HCT116 (cell line): Measurements from ENCODE around the gene PPIL6. TPM values are rescaled to one million over a fixed set of nuclear protein-coding genes. Genes with fewer than 3 reads are reported as not detected.

ENCODE experiments used
- ATAC-seq: fragments of 200-7000 bp; cut with Tn5 transposase; 2 replicates; pipeline ENCODE4 v1.9.1; 2020; ENCODE audit warnings: mild to moderate bottlenecking, moderate library complexity
- BruUV-seq: library from RNA; stranded (reverse); fragments of 400-500 nt; replicated peaks from 2 replicates; lab custom pipeline; 2021; lab: Mats Ljungman, UMichigan
- CTCF ChIA-PET: fragments of 300-600 bp; sonication (Branson Sonifier 250); formaldehyde crosslinking; loops from one replicate; lab custom pipeline; 2021; ENCODE audit warnings: antibody characterized with exemption; lab: Charles Lee
- POLR2A ChIA-PET: fragments of 300-600, 350-600 bp; sonication (Branson Sonifier 250); formaldehyde crosslinking; loops from one replicate; lab custom pipeline; 2021; ENCODE audit warnings: antibody characterized with exemption; lab: Charles Lee
- RAD21 ChIA-PET, 2 experiments: fragments of 300-600 bp; sonication (Branson Sonifier 250); formaldehyde crosslinking; loops; one replicate each; lab custom pipeline; 2023; ENCODE audit warnings: low total read pairs in 2 of 2; ENCODE audit not compliant: uncharacterized antibody in 2 of 2, unreplicated experiment in 2 of 2, low non-redundant PET in 1 of 2; lab: Charles Lee
- DNase-seq: peaks from one replicate; pipeline ENCODE4 v3.0.0-alpha.2; 2010; ENCODE audit warnings: low read depth, low spot score
- H2AFZ ChIP-seq: fragments of 200-600 bp; shearing (Covaris generic), sonication (generic); 2 replicates; pipeline ENCODE4 v1.6.1; 2017; ENCODE audit warnings: low read depth, mixed run types, mixed read lengths, antibody characterized with exemption, low read length; ENCODE audit not compliant: poor library complexity, severe bottlenecking
- H3K27ac ChIP-seq: 2 replicates; pipeline ENCODE4 v1.5.1; 2012; ENCODE audit warnings: low read depth, low read length
- H3K27me3 ChIP-seq: fragments of 200-600 bp; sonication (generic); 2 replicates; pipeline ENCODE4 v1.6.1; 2016; ENCODE audit warnings: mixed run types, low read length, mixed read lengths; ENCODE audit not compliant: insufficient read depth
- H3K36me3 ChIP-seq, 2 experiments: fragments of 200-500 bp in 1 of 2; fragments of 200-600 bp in 1 of 2; sonication (Bioruptor generic) in 1 of 2; sonication (generic) in 1 of 2; 2 replicates each; pipeline versions ENCODE4 v1.5.1 to v1.6.1; 2014 to 2016; ENCODE audit warnings: low read length in 2 of 2, inconsistent platforms in 1 of 2, mixed read lengths in 1 of 2, mixed run types in 1 of 2; ENCODE audit not compliant: insufficient read depth in 2 of 2, control insufficient read depth in 1 of 2
- H3K4me1 ChIP-seq, 2 experiments: fragments of 200-600 bp in 1 of 2; sonication (generic) in 1 of 2; 2 replicates each; pipeline versions ENCODE4 v1.5.1 to v1.6.1; 2012 to 2017; ENCODE audit warnings: low read length in 2 of 2, inconsistent platforms in 1 of 2, mild to moderate bottlenecking in 1 of 2, mixed read lengths in 1 of 2, mixed run types in 1 of 2, moderate library complexity in 1 of 2; ENCODE audit not compliant: insufficient read depth in 2 of 2, control insufficient read depth in 1 of 2
- H3K4me2 ChIP-seq: fragments of 200-600 bp; sonication (generic); 2 replicates; pipeline ENCODE4 v1.6.1; 2017; ENCODE audit warnings: mixed run types, low read length, mixed read lengths
- H3K4me3 ChIP-seq, 2 experiments: fragments of 200-600 bp in 1 of 2; sonication (generic) in 1 of 2; replicated peaks in 1 of 2; 2 replicates each; pipeline ENCODE4 v1.5.1; 2011 to 2016; ENCODE audit warnings: low read length in 2 of 2, control low read depth in 1 of 2, low read depth in 1 of 2, mild to moderate bottlenecking in 1 of 2, mixed read lengths in 1 of 2, mixed run types in 1 of 2
- H3K79me2 ChIP-seq: fragments of 200-600 bp; sonication (generic); 2 replicates; pipeline ENCODE4 v1.6.1; 2017; ENCODE audit warnings: mild to moderate bottlenecking, mixed run types, low read length, moderate library complexity, mixed read lengths; ENCODE audit not compliant: insufficient read depth
- H3K9ac ChIP-seq: fragments of 200-600 bp; sonication (generic); 2 replicates; pipeline ENCODE4 v1.6.1; 2016; ENCODE audit warnings: low read length, mixed read lengths
- H3K9me2 ChIP-seq: fragments of 200-600 bp; sonication (generic), shearing (Covaris generic); 2 replicates; pipeline ENCODE4 v1.6.1; 2017; ENCODE audit warnings: mixed run types, mild to moderate bottlenecking, moderate library complexity; ENCODE audit not compliant: insufficient read depth
- H3K9me3 ChIP-seq, 2 experiments: fragments of 200-500 bp in 1 of 2; fragments of 200-600 bp in 1 of 2; sonication (Bioruptor generic) in 1 of 2; sonication (generic) in 1 of 2; 2 replicates each; pipeline ENCODE4 v1.6.1; 2014 to 2017; ENCODE audit warnings: low read length in 2 of 2, mixed read lengths in 2 of 2, inconsistent platforms in 1 of 2, low read depth in 1 of 2, mild to moderate bottlenecking in 1 of 2, mixed run types in 1 of 2, moderate library complexity in 1 of 2; ENCODE audit not compliant: control insufficient read depth in 1 of 2, insufficient read depth in 1 of 2
- H4K20me1 ChIP-seq: fragments of 200-600 bp; sonication (generic), shearing (Covaris generic); 2 replicates; pipeline ENCODE4 v1.6.1; 2017; ENCODE audit warnings: mixed run types, mild to moderate bottlenecking, moderate library complexity; ENCODE audit not compliant: insufficient read depth
- CBX3 ChIP-seq: IDR thresholded peaks from 2 replicates; pipeline ENCODE4 v1.6.1; 2012; ENCODE audit warnings: low read depth
- CEBPB ChIP-seq: IDR thresholded peaks from 2 replicates; pipeline ENCODE4 v1.6.1; 2012; ENCODE audit warnings: low read depth
- CTCF ChIP-seq, 3 experiments: fragments of 200-600 bp in 1 of 3; sonication (generic) in 1 of 3; IDR thresholded peaks in 2 of 3; conservative IDR thresholded peaks in 1 of 3; 2 replicates each; pipeline ENCODE4 v1.5.1; 2012 to 2017; ENCODE audit warnings: low read depth in 2 of 3, low read length in 2 of 3, antibody characterized with exemption in 1 of 3, borderline replicate concordance in 1 of 3, control low read depth in 1 of 3, mild to moderate bottlenecking in 1 of 3, mixed read lengths in 1 of 3, mixed run types in 1 of 3, moderate library complexity in 1 of 3; ENCODE audit not compliant: insufficient read depth in 1 of 3
- EGR1 ChIP-seq: IDR thresholded peaks from 2 replicates; pipeline ENCODE4 v1.6.1; 2012; ENCODE audit warnings: low read depth
- ELF1 ChIP-seq: IDR thresholded peaks from 2 replicates; pipeline ENCODE4 v1.6.1; 2012; ENCODE audit warnings: low read depth, borderline replicate concordance
- EZH2 ChIP-seq: fragments of 200-600 bp; sonication (generic); IDR thresholded peaks from 2 replicates; pipeline ENCODE4 v1.6.1; 2017; ENCODE audit warnings: antibody characterized with exemption, mixed run types
- EZH2phosphoT487 ChIP-seq: fragments of 200-600 bp; IDR thresholded peaks from 2 replicates; pipeline ENCODE4 v1.6.1; 2018; ENCODE audit warnings: antibody characterized with exemption, borderline replicate concordance
- FOSL1 ChIP-seq: IDR thresholded peaks from 2 replicates; pipeline ENCODE4 v1.6.1; 2012; ENCODE audit warnings: low read depth
- JUND ChIP-seq: IDR thresholded peaks from 2 replicates; pipeline ENCODE4 v1.6.1; 2012
- MAX ChIP-seq: IDR thresholded peaks from 2 replicates; pipeline ENCODE4 v1.6.1; 2012
- POLR2AphosphoS5 ChIP-seq: IDR thresholded peaks from 2 replicates; pipeline ENCODE4 v1.6.1; 2011; ENCODE audit warnings: mild to moderate bottlenecking, low read depth, low read length, moderate library complexity
- RAD21 ChIP-seq: IDR thresholded peaks from 2 replicates; pipeline ENCODE4 v1.6.1; 2012; ENCODE audit warnings: low read depth, mild to moderate bottlenecking
- SIN3A ChIP-seq: IDR thresholded peaks from 2 replicates; pipeline ENCODE4 v1.6.1; 2012; ENCODE audit warnings: low read depth
- SP1 ChIP-seq: IDR thresholded peaks from 2 replicates; pipeline ENCODE4 v1.6.1; 2012; ENCODE audit warnings: low read depth
- SRF ChIP-seq: IDR thresholded peaks from 2 replicates; pipeline ENCODE4 v1.6.1; 2012; ENCODE audit warnings: low read depth
- ZBTB33 ChIP-seq: IDR thresholded peaks from 2 replicates; pipeline ENCODE4 v1.6.1; 2011; ENCODE audit warnings: mild to moderate bottlenecking, low read length, moderate library complexity; ENCODE audit not compliant: insufficient replicate concordance; ENCODE audit errors: extremely low read depth
- ZNF274 ChIP-seq: fragments of 200-500 bp; sonication (Bioruptor generic); IDR thresholded peaks from 2 replicates; pipeline ENCODE4 v1.6.1; 2014; ENCODE audit warnings: mild to moderate bottlenecking, low read depth, low read length, inconsistent platforms
- intact Hi-C: fragments of 100-400 bp; cut with micrococcal nuclease; formaldehyde crosslinking; loops from 2 replicates; pipeline ENCODE4 v1.10.0; 2022
- total RNA-seq: library from RNA; stranded (reverse); gene quantifications from one replicate; pipeline ENCODE4 v1.2.1, GENCODE V29; 2021; ENCODE audit not compliant: unreplicated experiment

The PPIL6 gene
- total RNA-seq, 1 experiment from 2014 or later: 3.3 TPM

- ATAC-seq: no peak
- H3K4me2 ChIP-seq: no peak overlapping the region
- intact Hi-C loops: no loop called here
- H3K36me3 ChIP-seq: no peaks in the 10 kb centered on the region
- TF ChIP-seq MAX (no peak), FOSL1 (no peak), CTCF (IDR thresholded peaks at IDR 0.05 in 2 of 3, conservative IDR thresholded peaks at IDR 0.05 in 1 of 3; ENCODE audit: borderline replicate concordance in 1 of 3, insufficient read depth in 1 of 3, low read depth in 2 of 3, low read length in 2 of 3) (no peak), CBX3 (no peak), JUND (no peak), ELF1 (no peak), ZNF274 (no peak), ZBTB33 (no peak), RAD21 (no peak), SP1 (no peak), EZH2 (no peak), POLR2AphosphoS5 (no peak), SIN3A (no peak), EZH2phosphoT487 (no peak), SRF (no peak), CEBPB (no peak), EGR1 (no peak)
- H3K9me3 ChIP-seq: no peaks in the 10 kb centered on the region
- no peaks in the 10 kb centered on the region for H3K27me3 ChIP-seq
- CTCF ChIA-PET: no interaction called here
- H3K79me2 ChIP-seq: no peaks in the 10 kb centered on the region
- no peaks in the 10 kb centered on the region for H4K20me1 ChIP-seq
- no peaks in the 10 kb centered on the region for H3K9me2 ChIP-seq
- no peak overlapping the region for H2AFZ ChIP-seq
- no TSS peak for BruUV-seq
- no peak overlapping the region for H3K4me3 ChIP-seq
- RAD21 ChIA-PET: no interaction called here
- peaks cover 4 to 7% of the 10 kb centered on the region in 2 experiments; a peak in 3 of 4 replicates for H3K4me1 ChIP-seq
- H3K9ac ChIP-seq: no peak overlapping the region
- no peak overlapping the region for H3K27ac ChIP-seq
- POLR2A ChIA-PET: no interaction called here
- DNase-seq: no peak
Measured at GRCh38 chr6:109388265-109388664, 52.2 kb downstream of the PPIL6 start.
